Epidermal melanocyte (primary cell): ENCODE results near the gene ELANE.
A peak's percentile ranks its signal among the peaks of the same experiment; 100 is the strongest.
"Not testable (repeated sequence)": the region's sequence is repeated elsewhere in the genome, so short reads cannot be mapped to it uniquely, and the experiment has no call there.

Experiments used
- DNase-seq: peaks from one replicate; pipeline ENCODE4 v3.0.0; 2011; ENCODE audit warnings: low spot score; ENCODE audit not compliant: insufficient read length

Gene ELANE

GRCh38 chr19:878751-879561 lies 26.9 kb downstream of the ELANE start:
- DNase-seq, result not testable (repeated sequence)

DNA sequence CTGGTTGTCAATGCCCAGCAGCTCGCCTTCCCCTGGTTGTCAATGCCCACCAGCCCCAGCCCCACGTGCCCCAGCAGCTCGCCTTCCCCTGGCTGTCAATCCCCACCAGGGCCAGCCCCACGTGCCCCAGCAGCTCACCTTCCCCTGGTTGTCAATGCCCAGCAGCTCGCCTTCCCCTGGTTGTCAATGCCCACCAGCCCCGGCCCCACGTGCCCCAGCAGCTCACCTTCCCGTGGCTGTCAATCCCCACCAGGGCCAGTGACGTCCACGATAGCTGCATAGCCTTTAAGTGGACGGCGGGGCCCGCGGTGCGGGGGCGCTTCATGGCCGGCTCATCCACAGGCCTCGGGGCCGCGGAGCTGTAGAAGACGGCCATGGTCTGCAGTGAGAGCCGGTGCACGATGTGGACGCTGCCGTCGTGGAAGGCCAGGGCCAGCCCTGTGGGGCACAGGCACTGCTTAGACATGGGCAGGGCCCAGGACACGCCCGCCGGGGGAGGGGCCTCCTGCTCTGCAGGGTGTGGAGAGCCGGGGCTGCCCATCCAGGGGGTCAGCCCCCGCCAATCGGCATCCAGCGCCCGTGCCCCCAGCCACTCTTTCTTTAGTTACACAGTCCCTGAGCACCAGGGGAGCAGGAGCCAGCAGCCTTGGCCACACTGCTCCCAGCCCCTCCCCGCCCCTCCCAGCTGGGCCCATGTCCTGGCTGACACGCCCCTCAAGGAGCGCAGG lies 27.8 kb downstream of the ELANE start:
- no peak for DNase-seq

GRCh38 chr19:881385-882071 lies 29.4 kb downstream of the ELANE start:
- no peak for DNase-seq

DNA sequence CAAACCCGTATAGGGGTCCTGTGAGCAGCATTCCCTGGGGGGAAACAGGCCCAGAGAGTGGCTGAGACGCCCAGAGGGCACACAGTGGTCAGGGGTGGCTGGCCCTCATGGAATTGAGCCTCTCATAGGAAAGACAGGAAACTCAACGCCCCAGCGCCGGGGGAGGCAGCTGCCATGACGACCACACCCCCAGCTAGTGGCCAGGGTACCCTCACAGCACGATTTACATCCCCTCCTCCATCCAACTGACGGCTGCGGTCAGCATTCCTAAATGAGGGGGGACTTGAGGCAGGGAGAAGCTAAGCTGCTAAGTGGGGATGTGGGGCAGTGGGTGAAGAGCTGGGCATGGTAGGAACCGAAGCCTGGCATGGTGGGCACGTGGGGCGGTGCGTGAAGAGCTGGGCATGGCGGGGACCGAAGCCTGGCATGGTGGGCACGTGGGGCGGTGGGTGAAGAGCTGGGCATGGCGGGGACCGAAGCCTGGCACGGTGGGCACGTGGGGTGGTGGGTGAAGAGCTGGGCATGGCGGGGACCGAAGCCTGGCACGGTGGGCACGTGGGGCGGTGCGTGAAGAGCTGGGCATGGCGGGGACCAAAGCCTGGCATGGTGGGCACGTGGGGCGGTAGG lies 30.9 kb downstream of the ELANE start:
- no peak for DNase-seq

DNA sequence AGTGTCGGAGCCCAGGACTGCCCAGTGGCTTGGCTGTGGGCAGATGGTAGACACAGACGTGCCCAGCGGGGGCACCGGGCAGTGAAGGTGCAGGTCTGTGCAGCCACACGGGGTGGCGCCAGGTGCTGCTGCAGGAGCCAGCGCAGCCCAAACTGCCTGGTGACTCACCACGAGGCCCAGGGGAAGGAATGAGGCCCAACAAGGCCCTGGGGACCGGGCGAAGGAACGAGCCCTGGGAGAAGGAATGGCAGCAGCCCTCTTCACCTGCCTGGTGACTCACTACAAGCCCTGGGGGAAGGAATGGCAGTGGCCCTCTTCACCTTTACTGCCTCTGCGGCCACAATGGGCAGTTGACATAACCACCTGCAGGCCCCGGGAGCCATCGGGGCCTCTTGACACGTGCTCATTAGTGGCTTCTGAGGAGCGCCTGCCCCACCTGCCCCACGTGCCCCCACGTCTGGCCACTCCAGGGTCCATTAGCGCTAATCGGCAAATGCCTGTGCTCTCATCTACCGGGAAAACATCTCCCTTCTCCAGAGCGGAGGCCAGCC lies 31.6 kb downstream of the ELANE start:
- DNase-seq, result no peak

- DNase-seq, result no peak
These were observed 32.5 kb downstream of the ELANE start for GRCh38 chr19:884420-885211.

GRCh38 chr19:885536-886224 lies 33.6 kb downstream of the ELANE start:
- DNase-seq, result no peak

DNA sequence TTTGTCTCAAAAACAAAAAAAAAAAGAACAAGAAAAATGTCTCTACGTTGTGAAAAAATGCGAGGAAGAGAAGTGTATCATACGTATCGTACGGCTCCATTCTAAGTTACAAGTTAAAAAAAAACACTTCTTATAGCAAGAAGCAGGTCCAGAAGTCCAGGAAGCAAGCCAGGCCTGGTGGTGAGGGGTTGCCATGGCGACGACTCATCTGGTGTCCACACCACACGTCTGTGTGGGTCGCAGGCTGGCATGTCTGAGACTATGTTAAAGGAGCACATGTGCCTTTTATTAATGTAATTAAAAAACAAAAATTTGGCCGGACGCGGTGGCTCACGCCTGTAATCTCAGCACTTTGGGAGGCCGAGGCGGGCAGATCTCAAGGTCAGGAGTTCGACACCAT lies 35.0 kb downstream of the ELANE start:
- no peak for DNase-seq

DNA sequence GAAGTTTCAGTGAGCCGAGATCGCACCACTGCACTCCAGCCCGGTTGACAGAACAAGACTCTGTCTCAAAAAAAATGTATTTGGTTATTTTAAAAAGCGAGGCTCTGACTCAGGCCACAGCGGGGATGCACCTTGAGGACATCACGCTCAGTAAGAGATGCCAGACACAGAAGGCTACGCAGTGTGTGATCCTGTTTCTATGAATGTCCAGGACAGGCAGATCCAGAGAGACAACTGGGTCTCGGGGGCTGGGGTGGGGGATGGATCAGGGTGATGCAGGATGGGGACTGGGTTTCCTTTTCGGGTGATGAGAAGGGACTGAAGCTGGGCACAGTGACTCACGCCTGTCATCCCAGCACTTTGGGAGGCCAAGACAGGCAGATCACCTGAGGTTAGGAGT lies 35.5 kb downstream of the ELANE start:
- no peak for DNase-seq

GRCh38 chr19:888581-889385 lies 36.7 kb downstream of the ELANE start:
- DNase-seq, result no peak

- DNase-seq, result no peak
These were observed 37.7 kb downstream of the ELANE start for GRCh38 chr19:889662-890295.

DNA sequence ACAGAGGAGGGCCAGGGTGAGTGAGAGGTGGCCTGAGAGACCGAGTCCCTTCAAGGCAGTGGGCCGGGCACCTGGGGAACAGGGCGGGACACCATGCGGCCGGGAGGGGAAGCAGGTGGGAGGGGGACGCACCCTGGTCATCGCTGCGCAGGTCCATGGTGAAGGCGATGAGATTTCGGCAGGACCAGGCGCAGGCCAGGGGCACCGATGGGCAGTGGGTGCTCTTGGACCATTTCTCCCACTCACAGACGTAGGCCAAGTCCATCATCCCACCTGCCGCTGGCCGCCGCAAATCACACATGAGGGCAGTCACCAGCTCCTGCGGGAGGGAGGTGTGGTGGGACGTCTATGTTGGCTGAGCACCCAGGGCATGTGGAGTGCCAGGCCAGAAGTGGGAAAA lies 38.7 kb downstream of the ELANE start:
- no peak for DNase-seq

DNA sequence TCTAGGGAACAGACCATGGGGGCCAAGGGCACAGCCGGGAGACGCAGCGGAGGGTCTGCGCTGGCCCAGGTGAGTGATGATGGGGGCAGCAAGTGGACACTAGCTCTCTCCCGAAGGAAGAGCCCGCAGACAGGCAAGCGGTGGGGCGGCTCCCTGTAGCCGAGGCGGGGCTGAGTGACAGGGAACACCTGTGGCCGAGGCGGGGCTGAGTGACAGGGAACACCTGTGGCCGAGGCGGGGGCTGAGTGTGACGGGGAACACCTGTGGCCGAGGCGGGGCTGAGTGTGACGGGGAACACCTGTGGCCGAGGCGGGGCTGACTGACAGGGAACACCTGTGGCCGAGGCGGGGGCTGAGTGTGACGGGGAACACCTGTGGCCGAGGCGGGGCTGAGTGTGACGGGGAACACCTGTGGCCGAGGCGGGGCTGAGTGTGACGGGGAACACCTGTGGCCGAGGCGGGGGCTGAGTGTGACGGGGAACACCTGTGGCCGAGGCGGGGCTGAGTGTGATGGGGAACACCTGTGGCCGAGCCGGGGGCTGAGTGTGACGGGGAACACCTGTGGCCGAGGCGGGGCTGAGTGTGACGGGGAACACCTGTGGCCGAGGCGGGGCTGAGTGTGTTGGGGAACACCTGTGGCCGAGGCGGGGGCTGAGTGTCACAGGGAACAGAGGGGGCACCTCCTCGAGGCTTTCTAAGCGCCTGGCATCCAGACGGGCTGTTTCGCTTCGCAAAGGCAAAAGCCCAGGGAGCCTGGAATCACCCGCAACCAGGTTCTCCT lies 39.5 kb downstream of the ELANE start:
- DNase-seq, result not testable (repeated sequence)

GRCh38 chr19:892243-892893 lies 40.3 kb downstream of the ELANE start:
- DNase-seq, result no peak

DNA sequence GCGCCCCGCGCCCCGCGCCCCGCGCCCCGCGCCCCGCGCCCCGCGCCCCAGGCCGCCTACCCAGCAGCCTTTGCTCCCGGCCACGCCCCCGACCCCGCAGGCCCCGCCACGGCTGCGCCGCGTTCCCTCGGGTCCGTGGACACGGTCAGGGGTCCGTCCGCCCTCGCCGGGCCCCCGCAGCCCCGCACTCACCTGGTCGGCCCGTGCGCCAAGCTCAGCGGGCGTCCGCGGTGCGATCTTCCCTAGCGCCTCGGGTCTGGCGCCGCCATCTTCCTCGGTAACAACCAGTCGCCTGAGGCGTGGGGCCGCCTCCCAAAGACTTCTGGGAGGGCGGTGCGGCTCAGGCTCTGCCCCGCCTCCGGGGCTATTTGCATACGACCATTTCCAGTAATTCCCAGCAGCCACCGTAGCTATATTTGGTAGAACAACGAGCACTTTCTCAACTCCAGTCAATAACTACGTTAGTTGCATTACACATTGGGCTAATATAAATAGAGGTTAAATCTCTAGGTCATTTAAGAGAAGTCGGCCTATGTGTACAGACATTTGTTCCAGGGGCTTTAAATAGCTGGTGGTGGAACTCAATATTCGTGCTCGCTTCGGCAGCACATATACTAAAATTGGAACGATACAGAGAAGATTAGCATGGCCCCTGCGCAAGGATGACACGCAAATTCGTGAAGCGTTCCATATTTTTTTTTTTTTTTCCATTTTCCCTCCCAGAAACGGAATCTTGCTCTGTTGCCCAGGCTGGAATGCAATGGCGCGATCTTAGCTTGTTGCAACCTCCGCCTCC lies 41.0 kb downstream of the ELANE start, which contains the start of the genes MED16 and RNU6-9:
Gene MED16, minus strand, starts transcription at position 294 of the 796 bp plus-strand sequence. CDS start 2,056 bp downstream, outside the sequence.
Gene RNU6-9, plus strand, starts transcription at position 591 of the 796 bp plus-strand sequence.
- peak; percentile 100 for DNase-seq

DNA sequence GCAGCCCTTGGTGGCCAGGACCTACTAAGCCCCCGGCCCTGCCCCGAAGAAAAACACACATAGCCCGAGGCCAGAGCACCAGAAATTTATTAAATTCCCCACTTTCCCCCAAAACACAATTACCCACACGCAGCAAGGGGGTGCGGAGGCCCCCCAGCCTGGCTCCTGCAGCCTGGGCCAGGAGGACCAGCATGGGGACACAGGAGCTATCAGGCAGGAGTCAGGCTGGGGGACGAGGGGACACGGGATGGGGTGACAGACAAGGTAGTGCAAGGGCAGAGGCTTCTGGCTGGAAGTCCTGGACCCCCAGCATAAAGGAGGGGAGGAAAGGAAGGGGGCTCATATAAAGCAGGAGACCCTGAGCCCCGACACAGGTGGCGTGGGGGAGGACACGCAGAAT lies 44.3 kb downstream of the ELANE start:
- no peak for DNase-seq
